MCF 10A (cell line): ENCODE results near the gene NTHL1. TPM values are rescaled to one million over a fixed set of nuclear protein-coding genes. Genes with fewer than 3 reads are reported as not detected.
A peak's percentile ranks its signal among the peaks of the same experiment; 100 is the strongest.

Source experiments
- BruUV-seq: library from RNA; stranded (reverse); fragments of 400-500 nt; replicated peaks from 2 replicates; lab custom pipeline; 2021; lab: Mats Ljungman, UMichigan
- CTCF ChIA-PET: fragments of 300-600 bp; sonication (Branson Sonifier 250); formaldehyde crosslinking; extraction: SDS; loops from one replicate; lab custom pipeline; 2021; ENCODE audit warnings: antibody characterized with exemption, inconsistent platforms; lab: Yijun Ruan, JAX
- POLR2A ChIA-PET: fragments of 300-600, 350-650 bp; sonication (Branson Sonifier 250); formaldehyde crosslinking; extraction: SDS; loops from one replicate; lab custom pipeline; 2020; ENCODE audit warnings: antibody characterized with exemption, inconsistent platforms; lab: Yijun Ruan, JAX
- DNase-seq: peaks from one replicate; pipeline ENCODE4 v3.0.0-alpha.2; 2018; ENCODE audit not compliant: unreplicated experiment
- H3K27ac Mint-ChIP-seq: one replicate; pipeline ENCODE4 v1.8.0; 2022; ENCODE audit warnings: mild to moderate bottlenecking, low read depth, mixed read lengths; ENCODE audit not compliant: unreplicated experiment
- H3K27me3 Mint-ChIP-seq: one replicate; pipeline ENCODE4 v1.8.0; 2022; ENCODE audit warnings: mixed read lengths; ENCODE audit not compliant: insufficient read depth, unreplicated experiment
- H3K36me3 Mint-ChIP-seq: one replicate; pipeline ENCODE4 v1.8.0; 2022; ENCODE audit warnings: mild to moderate bottlenecking, moderate library complexity, mixed read lengths; ENCODE audit not compliant: insufficient read depth, unreplicated experiment
- H3K4me1 Mint-ChIP-seq: one replicate; pipeline ENCODE4 v1.8.0; 2022; ENCODE audit warnings: mixed read lengths; ENCODE audit not compliant: insufficient read depth, unreplicated experiment
- H3K4me3 Mint-ChIP-seq: one replicate; pipeline ENCODE4 v1.8.0; 2022; ENCODE audit warnings: mild to moderate bottlenecking, moderate library complexity, mixed read lengths; ENCODE audit not compliant: unreplicated experiment
- H3K9me3 Mint-ChIP-seq: one replicate; pipeline ENCODE4 v1.8.0; 2022; ENCODE audit warnings: mixed read lengths; ENCODE audit not compliant: unreplicated experiment
- CTCF ChIP-seq: fragments of 200-600 bp; IDR thresholded peaks from one replicate; pipeline ENCODE4 v1.8.0; 2022; ENCODE audit warnings: antibody characterized with exemption, mild to moderate bottlenecking; ENCODE audit not compliant: unreplicated experiment
- intact Hi-C: fragments of 100-400 bp; cut with micrococcal nuclease; formaldehyde crosslinking; loops from 2 replicates; pipeline ENCODE4 v1.14.1; 2022
- total RNA-seq: library from RNA; stranded (reverse); gene quantifications from 2 replicates; pipeline ENCODE4 v1.2.3, GENCODE V29; 2022

The NTHL1 gene
- total RNA-seq, 1 experiment from 2014 or later: 17.7 TPM

- CTCF ChIA-PET: interaction anchor here (0.7 to 3.4 kb wide), 4 partner anchors 11 to 1035 kb away, joined by 3 to 12 read pairs (median 4); no protein-coding TSS in a partner anchor
- intact Hi-C loops: no loop called here
- no TSS peak for BruUV-seq
- peaks cover 6% of the 10 kb centered on the region for H3K4me1 Mint-ChIP-seq
- H3K9me3 Mint-ChIP-seq: no peaks in the 10 kb centered on the region
- peak overlapping the region; percentile 96 for H3K27ac Mint-ChIP-seq
- H3K36me3 Mint-ChIP-seq: no peaks in the 10 kb centered on the region
- no peak for DNase-seq
- H3K4me3 Mint-ChIP-seq: peak overlapping the region; percentile 47
- POLR2A ChIA-PET: interaction anchor here (0.7 to 2.7 kb wide), 6 partner anchors 8 to 138 kb away, joined by 3 to 16 read pairs (median 5); partner anchors contain the start of genes RPS2, TBL3 and TRAF7
- TF ChIP-seq CTCF: peak; percentile 39
- no peaks in the 10 kb centered on the region for H3K27me3 Mint-ChIP-seq
Observed at GRCh38 chr16:2016407-2016922, 31.2 kb downstream of the NTHL1 start.

GRCh38 chr16:2015947-2016208 lies 31.8 kb downstream of the NTHL1 start:
- H3K36me3 Mint-ChIP-seq: no peaks in the 10 kb centered on the region
- H3K4me3 Mint-ChIP-seq: peak overlapping the region; percentile 47
- no peaks in the 10 kb centered on the region for H3K27me3 Mint-ChIP-seq
- POLR2A ChIA-PET: interaction anchor here (0.8 to 2.7 kb wide), 8 partner anchors 10 to 139 kb away, joined by 3 to 16 read pairs (median 4); partner anchors contain the start of genes RPS2 and TRAF7
- CTCF ChIA-PET: interaction anchor here (0.7 kb wide), 1 partner anchor 1035 kb away, joined by 5 read pairs; no protein-coding TSS in a partner anchor
- intact Hi-C loops: no loop called here
- no peak for TF ChIP-seq CTCF
- BruUV-seq: TSS peak; percentile 74
- no peak for DNase-seq
- peak overlapping the region; percentile 96 for H3K27ac Mint-ChIP-seq
- H3K4me1 Mint-ChIP-seq: peaks cover 6% of the 10 kb centered on the region
- H3K9me3 Mint-ChIP-seq: no peaks in the 10 kb centered on the region

- POLR2A ChIA-PET: interaction anchor here (0.7 to 2.7 kb wide), 13 partner anchors 10 to 140 kb away, joined by 3 to 16 read pairs (median 4); partner anchors contain the start of genes GFER, NOXO1, NTHL1 and RPS2
- CTCF ChIA-PET: interaction anchor here (0.6 to 2.1 kb wide), 3 partner anchors 11 to 894 kb away, joined by 3 to 11 read pairs (median 3); no protein-coding TSS in a partner anchor
- BruUV-seq: no TSS peak
Observed at GRCh38 chr16:2015117-2015946, 32.3 kb downstream of the NTHL1 start.

More at GRCh38 chr16:2015117-2015946, 32.3 kb downstream of the NTHL1 start:
- peak; percentile 96 for DNase-seq
- peak overlapping the region; percentile 50 for H3K4me3 Mint-ChIP-seq
- intact Hi-C loops: no loop called here
- H3K4me1 Mint-ChIP-seq: peaks cover 6% of the 10 kb centered on the region
- no peaks in the 10 kb centered on the region for H3K9me3 Mint-ChIP-seq
- H3K27ac Mint-ChIP-seq: peak overlapping the region; percentile 96
- TF ChIP-seq CTCF: no peak
- H3K27me3 Mint-ChIP-seq: no peaks in the 10 kb centered on the region
- H3K36me3 Mint-ChIP-seq: no peaks in the 10 kb centered on the region
